Activated B cell treated with CpG ODN at 0.5 μM for 24 hours (primary cell): ENCODE results near the gene TCERG1L. TPM values are rescaled to one million over a fixed set of nuclear protein-coding genes. Genes with fewer than 3 reads are reported as not detected.
"Not testable (repeated sequence)": the region's sequence is repeated elsewhere in the genome, so short reads cannot be mapped to it uniquely, and the experiment has no call there.

Experiments
- ATAC-seq: fragments of 200-7000 bp; cut with Tn5 transposase; one replicate; pipeline ENCODE4 v1.10.0; 2021; ENCODE audit warnings: low read depth, mild to moderate bottlenecking, moderate library complexity
- CTCF ChIA-PET: fragments of 350-600 bp; sonication (Branson Sonifier 250); formaldehyde crosslinking; loops from one replicate; lab custom pipeline; 2021; ENCODE audit warnings: antibody characterized with exemption; lab: Charles Lee
- POLR2A ChIA-PET: fragments of 350-600 bp; sonication (Branson Sonifier 250); formaldehyde crosslinking; loops from one replicate; lab custom pipeline; 2021; ENCODE audit warnings: antibody characterized with exemption; lab: Charles Lee
- DNase-seq: peaks from one replicate; pipeline ENCODE4 v3.0.0; 2022
- H3K27ac Mint-ChIP-seq: one replicate; pipeline ENCODE4 v1.8.0; 2020; ENCODE audit warnings: mixed read lengths
- H3K27me3 Mint-ChIP-seq: one replicate; pipeline ENCODE4 v1.8.0; 2021; ENCODE audit warnings: mixed read lengths
- H3K36me3 Mint-ChIP-seq: one replicate; pipeline ENCODE4 v1.8.0; 2021; ENCODE audit warnings: low read depth, mixed read lengths
- H3K4me1 Mint-ChIP-seq: one replicate; pipeline ENCODE4 v1.8.0; 2021; ENCODE audit warnings: mixed read lengths
- H3K4me3 Mint-ChIP-seq: one replicate; pipeline ENCODE4 v1.8.0; 2020; ENCODE audit warnings: mild to moderate bottlenecking, mixed read lengths
- H3K9me3 Mint-ChIP-seq: one replicate; pipeline ENCODE4 v1.8.0; 2020; ENCODE audit warnings: mixed read lengths
- intact Hi-C: fragments of 100-400 bp; cut with micrococcal nuclease; formaldehyde crosslinking; loops from one replicate; pipeline ENCODE4 v1.15.1; 2024
- total RNA-seq: library from RNA; stranded (reverse); gene quantifications from 2 replicates; pipeline ENCODE4 v1.2.3, GENCODE V29; 2022
- TF ChIP-seq, protein P1 (sequence below): fragments of 200-600 bp; IDR thresholded peaks from one replicate; pipeline ENCODE4 v1.8.0; 2022; ENCODE audit warnings: antibody characterized with exemption, mild to moderate bottlenecking

TCERG1L gene
- total RNA-seq, 1 donor from 2014 or later: not detected

DNA sequence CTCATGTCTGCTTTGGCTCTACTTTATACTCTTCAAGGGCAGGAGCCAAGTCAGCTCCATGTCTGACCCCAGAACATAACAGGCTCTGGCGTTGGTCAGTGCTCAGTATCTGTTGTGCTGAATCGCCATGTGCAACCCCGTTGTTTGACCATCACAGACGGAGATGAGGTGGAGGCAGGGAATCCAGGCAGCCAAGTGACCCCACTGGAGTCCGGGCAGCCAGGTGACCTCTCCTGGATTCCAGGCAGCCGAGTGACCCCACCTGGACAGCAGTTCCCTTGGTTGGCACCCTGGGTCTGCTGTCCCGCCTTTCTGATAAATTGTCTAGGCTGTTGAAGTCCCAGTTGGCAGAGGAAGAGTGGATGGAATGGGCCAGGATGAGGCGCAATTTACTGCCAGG, 232.2 kb downstream of the TCERG1L start:
- CTCF ChIA-PET: no interaction called here
- POLR2A ChIA-PET: no interaction called here
- Mint-ChIP-seq H3K4me1 (no peaks in the 10 kb centered on the region), H3K27me3 (no peaks in the 10 kb centered on the region), H3K4me3 (no peak overlapping the region), H3K36me3 (no peaks in the 10 kb centered on the region), H3K9me3 (no peaks in the 10 kb centered on the region), H3K27ac (no peak overlapping the region)
- ATAC-seq: no peak
- no peak for DNase-seq
- intact Hi-C loops: no loop called here
- TF ChIP-seq, protein P1, sequence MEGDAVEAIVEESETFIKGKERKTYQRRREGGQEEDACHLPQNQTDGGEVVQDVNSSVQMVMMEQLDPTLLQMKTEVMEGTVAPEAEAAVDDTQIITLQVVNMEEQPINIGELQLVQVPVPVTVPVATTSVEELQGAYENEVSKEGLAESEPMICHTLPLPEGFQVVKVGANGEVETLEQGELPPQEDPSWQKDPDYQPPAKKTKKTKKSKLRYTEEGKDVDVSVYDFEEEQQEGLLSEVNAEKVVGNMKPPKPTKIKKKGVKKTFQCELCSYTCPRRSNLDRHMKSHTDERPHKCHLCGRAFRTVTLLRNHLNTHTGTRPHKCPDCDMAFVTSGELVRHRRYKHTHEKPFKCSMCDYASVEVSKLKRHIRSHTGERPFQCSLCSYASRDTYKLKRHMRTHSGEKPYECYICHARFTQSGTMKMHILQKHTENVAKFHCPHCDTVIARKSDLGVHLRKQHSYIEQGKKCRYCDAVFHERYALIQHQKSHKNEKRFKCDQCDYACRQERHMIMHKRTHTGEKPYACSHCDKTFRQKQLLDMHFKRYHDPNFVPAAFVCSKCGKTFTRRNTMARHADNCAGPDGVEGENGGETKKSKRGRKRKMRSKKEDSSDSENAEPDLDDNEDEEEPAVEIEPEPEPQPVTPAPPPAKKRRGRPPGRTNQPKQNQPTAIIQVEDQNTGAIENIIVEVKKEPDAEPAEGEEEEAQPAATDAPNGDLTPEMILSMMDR: no peak

DNA sequence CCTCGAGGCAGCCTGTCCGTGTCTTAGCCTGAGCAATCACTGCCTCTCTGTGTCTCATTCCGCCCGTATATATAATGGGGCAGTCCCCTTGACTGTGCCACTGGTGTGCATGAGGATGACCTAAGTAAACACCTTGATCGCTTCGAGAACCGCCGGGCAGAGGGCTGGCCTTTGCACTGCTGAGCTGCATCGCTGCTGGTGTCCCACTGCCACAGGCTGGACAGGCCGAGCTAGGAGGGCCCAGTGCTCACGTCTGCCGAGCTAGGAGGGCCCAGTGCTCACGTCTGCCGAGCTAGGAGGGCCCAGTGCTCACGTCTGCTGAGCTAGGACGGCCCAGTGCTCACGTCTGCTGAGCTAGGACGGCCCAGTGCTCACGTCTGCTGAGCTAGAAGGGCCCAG, 232.6 kb downstream of the TCERG1L start:
- DNase-seq, H3K27me3 Mint-ChIP-seq, CTCF ChIA-PET, H3K27ac Mint-ChIP-seq, POLR2A ChIA-PET, ATAC-seq, H3K36me3 Mint-ChIP-seq, H3K4me1 Mint-ChIP-seq, H3K9me3 Mint-ChIP-seq, H3K4me3 Mint-ChIP-seq, intact Hi-C loops: not testable (repeated sequence)

DNA sequence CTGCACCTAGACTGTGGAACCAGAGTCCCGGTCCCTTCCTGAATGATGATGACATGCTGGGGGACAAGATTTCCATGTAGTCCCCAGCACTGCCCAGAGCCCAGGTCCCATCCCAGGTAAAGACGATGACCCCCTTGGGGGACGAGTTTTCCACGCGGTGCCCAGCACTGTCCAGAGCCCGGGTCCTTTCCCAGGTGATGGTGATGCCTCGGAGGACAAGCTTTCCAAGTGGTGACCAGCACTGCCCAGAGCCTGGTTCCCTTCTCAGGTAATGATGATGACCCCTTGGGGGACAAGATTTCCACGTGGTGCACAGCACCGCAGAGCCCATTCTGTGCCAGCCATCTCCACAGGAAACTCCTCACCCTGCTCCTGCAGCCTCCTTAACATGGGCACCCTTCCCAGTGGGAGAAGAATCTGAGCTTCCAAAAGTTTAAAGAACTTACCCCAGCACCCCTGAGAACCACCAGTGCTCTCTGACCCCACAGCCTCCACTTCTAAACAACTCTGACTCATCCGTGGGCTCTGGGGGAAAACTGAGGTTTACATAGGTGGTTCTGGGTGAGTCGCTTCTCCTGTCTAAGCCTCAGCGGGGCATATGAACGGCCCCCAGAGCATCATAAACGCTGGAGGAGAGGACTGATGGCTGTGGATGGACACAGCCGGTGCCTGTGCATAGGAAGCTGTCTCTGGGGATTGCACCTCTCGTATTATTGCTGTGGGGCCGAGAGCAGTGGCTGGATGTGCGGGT, 233.2 kb downstream of the TCERG1L start:
- Mint-ChIP-seq H3K36me3 (no peaks in the 10 kb centered on the region), H3K27me3 (no peaks in the 10 kb centered on the region), H3K4me3 (no peak overlapping the region), H3K9me3 (no peaks in the 10 kb centered on the region), H3K4me1 (no peaks in the 10 kb centered on the region), H3K27ac (no peak overlapping the region)
- CTCF ChIA-PET: no interaction called here
- TF ChIP-seq, protein P1: no peak
- intact Hi-C loops: no loop called here
- POLR2A ChIA-PET: no interaction called here
- DNase-seq (no peak), ATAC-seq (no peak)

DNA sequence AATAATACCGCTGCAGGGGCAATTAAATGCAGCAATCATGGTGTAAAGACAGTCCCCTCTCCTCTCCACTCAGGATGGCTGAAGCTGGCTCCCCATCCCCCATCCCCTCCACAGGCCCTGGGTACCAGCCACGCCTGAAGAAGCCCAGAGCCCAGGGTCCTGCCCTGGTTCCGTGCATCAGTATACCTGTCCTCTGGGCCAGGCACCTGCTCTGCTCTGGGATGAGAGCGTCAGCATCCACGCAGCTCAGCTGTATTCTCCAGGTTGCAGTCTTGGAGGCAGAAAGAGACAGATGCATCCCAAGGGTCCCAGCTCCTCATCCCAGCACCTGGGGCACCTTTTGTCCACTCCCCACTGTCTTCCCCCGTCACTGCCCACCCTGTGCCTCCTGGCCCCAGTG, 233.8 kb downstream of the TCERG1L start:
- POLR2A ChIA-PET: no interaction called here
- no peak overlapping the region for H3K27ac Mint-ChIP-seq
- no peak for DNase-seq
- CTCF ChIA-PET: no interaction called here
- no peaks in the 10 kb centered on the region for H3K36me3 Mint-ChIP-seq
- H3K4me1 Mint-ChIP-seq: no peaks in the 10 kb centered on the region
- H3K4me3 Mint-ChIP-seq: no peak overlapping the region
- TF ChIP-seq, protein P1: no peak
- H3K27me3 Mint-ChIP-seq: no peaks in the 10 kb centered on the region
- ATAC-seq: no peak
- H3K9me3 Mint-ChIP-seq: no peaks in the 10 kb centered on the region
- intact Hi-C loops: no loop called here

DNA sequence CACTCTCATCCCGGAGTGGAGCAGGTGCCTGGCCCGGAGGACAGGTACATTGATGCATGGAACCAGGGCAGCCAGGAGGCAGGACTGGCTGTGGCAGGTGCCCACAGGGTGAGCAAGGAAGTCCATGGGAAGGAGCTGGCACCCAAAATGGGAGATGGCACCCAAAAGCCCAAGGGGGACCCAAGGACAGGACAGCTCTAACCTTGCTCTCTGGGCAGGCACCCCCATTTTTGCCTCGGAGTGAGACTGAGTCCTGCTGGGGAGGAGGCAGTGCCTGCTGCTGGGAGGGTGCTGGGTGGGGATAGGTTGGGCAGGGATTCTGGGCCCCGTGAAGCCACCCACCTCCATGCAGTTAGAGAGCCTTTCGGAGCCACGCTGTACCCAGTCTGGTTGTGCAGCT, 234.5 kb downstream of the TCERG1L start:
- TF ChIP-seq, protein P1: no peak
- ATAC-seq (no peak), DNase-seq (no peak)
- Mint-ChIP-seq H3K4me1 (no peaks in the 10 kb centered on the region), H3K27ac (no peak overlapping the region), H3K36me3 (no peaks in the 10 kb centered on the region), H3K27me3 (no peaks in the 10 kb centered on the region), H3K4me3 (no peak overlapping the region), H3K9me3 (no peaks in the 10 kb centered on the region)
- ChIA-PET CTCF (no interaction called here), POLR2A (no interaction called here)
- intact Hi-C loops: no loop called here

DNA sequence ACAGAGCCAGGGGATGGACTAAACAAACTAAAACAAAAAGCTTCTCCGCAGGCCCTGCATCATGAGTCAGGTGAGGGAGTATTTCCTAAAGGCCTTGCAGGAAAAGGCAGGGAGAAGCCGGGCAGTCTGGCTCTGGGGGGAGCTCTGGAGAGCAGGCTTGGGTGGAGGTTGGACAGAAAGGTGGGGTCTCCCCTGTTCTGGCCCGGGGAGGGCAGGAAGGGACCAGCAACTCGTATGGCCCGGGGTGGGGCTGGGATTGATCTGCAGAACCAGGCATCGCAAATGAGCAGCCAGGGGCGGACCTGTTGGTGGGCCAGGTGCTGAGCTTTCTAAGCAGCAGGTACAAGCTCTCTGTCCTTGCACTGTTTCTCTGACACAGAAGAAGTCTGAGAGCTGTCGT, 235.2 kb downstream of the TCERG1L start:
- no peaks in the 10 kb centered on the region for H3K9me3 Mint-ChIP-seq

More for the DNA sequence above, 235.2 kb downstream of the TCERG1L start:
- no peaks in the 10 kb centered on the region for H3K36me3 Mint-ChIP-seq
- no peak overlapping the region for H3K27ac Mint-ChIP-seq
- TF ChIP-seq, protein P1: no peak
- H3K4me1 Mint-ChIP-seq: no peaks in the 10 kb centered on the region
- DNase-seq (no peak), ATAC-seq (no peak)
- H3K27me3 Mint-ChIP-seq: no peaks in the 10 kb centered on the region
- intact Hi-C loops: no loop called here
- no peak overlapping the region for H3K4me3 Mint-ChIP-seq
- ChIA-PET CTCF (no interaction called here), POLR2A (no interaction called here)
